GM21528 (cell line): ENCODE data around the gene FH.

Experiments
- ATAC-seq: cut with Tn5 transposase; IDR thresholded peaks from one replicate; pipeline ENCODE4 v1.9.1; 2021; ENCODE audit warnings: mild to moderate bottlenecking, moderate library complexity; ENCODE audit not compliant: unreplicated experiment, low FRiP score

FH gene

DNA sequence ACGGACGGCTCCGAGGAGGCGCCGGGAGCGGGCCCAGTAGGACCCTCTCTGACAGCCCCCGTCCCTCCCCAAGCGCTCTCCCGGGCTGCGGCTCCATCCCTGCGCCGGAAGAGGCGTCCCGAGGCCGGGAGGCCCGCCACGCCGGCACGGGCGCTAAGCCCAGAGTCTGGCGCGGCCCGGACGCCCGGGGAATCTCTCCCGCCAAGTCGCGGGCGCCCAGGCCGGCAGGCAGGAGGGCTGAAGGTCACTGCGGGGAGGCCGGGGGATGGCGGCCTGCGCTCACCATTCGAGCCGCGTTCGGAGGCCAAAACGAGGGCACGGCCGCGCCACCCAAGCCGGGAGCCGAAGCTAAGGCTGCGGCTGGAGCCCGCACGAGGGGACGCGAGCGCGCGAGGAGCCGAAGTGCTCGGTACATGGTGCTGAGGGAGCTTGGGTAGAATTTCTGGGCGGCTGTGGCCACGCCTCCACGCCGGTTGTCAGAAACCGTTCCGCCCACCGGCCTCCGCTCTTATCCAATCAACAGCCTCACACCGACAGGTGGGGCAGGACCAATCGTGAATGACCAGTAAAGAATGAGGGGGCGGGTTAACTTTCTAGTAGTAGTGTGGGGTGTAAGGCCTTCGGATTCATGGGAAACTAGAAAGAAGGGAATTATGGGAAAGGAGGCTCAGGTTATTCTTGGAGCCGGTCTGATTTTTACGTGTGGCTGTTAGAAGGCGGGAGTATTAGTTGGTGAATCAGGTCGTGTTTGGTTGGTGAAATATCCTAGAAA, at the start of gene FH:
Gene FH, minus strand, starts transcription at position 448 of the 772 bp plus-strand sequence. Its CDS starts 33 bp downstream, at position 415.
- ATAC-seq: peak; percentile 98

DNA sequence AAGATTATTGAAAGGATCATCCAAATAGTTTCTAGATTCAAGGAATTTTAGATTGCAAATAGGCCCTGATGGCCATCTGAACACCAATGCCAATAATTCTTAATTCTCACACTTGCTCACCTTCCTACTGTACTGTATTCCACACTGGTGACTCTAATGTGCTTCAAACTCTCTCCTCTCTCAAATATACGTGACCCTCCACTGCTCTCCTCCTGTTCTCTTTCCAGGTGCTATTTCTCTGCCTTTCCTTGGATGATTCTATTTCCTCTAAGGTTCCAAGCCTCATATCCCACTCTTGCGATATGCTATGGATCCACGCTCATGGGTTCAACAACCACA, 41.3 kb upstream of the FH start:
- no peak for ATAC-seq

DNA sequence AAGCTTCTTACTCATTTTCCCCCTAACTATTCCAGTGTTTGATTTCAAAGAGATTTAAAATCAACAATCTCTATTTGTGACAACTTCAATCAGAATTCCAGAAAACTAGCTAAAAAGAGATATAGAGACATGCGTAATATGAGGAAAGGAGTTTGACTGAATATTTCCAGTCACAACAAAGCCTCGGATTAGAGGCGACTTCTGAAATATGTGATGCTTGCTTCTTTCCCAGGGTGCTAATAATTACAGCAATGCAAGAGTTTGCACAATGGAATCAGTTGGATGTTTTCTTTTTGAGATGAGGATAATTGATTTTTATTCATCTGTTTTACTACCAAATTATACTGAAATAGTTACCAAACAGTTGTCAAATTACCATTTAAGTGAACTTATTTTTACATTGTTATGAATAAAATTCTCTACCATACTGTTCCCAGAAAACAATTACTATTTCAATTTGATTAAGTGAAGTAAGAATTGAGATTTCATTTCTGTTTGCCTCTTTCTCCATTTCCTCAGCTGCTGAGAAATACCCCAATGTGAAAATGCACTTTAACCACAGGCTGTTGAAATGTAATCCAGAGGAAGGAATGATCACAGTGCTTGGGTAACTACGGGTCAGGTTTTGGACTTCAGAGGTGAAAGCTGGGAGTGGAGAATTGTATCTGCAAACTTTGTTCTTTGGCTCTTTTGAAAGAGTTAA, 40.7 kb upstream of the FH start:
- ATAC-seq: no peak

DNA sequence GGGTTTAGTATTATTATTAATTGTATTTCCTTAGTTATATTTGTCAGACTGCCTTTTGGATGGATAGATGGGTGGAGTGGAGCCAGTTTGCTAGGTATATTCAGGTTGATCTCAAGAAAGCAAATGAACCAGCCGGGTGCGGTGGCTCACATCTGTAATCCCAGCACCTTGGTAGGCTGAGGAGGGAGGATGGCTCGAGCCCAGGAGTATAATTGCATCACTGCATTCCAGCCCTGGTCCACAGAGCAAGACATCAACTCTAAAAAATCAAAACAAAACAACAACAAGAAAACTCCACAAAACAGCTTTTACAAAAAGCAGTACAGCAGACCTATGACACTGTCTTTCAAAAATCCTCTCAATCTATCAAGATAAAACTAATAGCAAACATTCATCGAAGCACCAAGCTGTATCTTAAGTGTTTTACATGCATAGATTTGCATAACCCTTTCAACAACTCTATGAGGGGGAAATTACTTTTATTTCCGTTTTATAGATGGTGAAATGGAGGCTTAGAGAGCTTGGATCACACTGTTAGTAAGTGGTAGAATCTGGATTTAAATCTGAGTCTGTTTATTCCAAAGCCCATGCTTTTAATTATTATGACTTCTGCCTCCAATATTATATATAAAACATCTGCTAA, 38.1 kb upstream of the FH start:
- no peak for ATAC-seq

DNA sequence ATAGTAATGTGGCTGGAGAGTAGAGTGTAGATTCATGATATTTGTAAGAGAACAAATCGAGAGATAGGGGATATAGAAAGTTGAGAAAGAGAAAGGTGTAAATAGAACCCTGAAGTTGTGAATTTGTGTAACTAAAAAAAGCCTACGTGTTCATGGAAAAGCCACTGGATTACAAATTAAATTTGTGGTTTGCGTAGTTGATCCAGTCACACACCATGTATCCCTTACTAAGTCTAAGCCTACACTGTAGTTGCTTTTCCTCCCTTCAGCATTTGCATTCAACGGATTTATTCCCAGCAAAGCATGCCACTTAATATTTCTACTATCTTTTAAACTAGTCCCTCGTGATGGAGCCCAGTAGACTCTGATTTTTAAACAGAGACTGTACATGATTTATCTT, 37.5 kb upstream of the FH start:
- no peak for ATAC-seq

DNA sequence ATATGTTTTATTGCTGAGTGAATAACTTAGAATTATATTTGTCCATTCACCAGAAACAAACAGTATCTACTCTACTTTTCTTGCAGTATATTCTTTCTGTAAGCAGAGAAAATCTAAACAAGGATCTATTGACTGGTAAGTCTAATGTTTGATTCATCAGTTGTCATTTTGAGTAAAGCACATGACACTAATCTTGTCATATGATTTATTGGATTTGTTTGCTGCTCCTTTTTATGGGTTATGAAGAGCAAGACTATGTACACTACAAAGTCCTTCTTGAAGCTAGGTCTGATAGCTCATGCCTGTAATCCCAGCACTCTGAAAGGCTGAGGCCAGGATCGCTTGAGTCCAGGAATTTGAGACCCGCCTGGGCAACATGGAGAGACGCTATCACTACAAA, 36.0 kb upstream of the FH start:
- ATAC-seq: no peak

DNA sequence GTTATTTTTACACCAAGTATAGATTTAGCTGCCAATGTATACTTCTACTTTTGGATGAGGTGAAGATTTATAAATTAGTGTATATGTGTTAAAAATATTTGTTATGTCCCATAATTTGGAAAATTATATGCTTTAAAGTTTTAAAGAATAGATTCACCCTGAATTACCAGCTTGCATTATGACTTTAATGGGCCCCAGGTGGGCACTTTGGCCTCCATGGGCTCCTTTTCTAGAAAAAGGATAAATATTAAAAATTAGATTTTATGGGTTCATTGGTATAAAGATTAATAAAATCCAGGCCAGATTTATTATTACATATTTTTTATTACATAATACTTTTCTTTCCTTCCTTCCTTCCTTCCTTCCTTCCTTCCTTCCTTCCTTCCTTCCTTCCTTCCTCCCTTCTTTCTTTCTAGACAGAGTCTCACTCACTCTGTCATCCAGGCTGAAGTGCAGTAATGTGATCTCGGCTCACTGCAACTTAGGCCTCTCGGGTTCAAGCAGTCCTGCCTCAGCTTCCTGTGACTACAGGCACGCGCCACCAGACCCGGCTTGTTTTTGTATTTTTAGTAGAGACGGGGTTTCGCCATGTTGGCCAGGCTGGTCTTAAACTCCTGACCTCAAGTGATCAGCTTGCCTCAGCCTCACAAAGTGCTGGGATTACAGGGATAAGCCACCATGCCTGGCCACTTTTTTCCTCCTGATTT, 34.5 kb upstream of the FH start:
- ATAC-seq: no peak

DNA sequence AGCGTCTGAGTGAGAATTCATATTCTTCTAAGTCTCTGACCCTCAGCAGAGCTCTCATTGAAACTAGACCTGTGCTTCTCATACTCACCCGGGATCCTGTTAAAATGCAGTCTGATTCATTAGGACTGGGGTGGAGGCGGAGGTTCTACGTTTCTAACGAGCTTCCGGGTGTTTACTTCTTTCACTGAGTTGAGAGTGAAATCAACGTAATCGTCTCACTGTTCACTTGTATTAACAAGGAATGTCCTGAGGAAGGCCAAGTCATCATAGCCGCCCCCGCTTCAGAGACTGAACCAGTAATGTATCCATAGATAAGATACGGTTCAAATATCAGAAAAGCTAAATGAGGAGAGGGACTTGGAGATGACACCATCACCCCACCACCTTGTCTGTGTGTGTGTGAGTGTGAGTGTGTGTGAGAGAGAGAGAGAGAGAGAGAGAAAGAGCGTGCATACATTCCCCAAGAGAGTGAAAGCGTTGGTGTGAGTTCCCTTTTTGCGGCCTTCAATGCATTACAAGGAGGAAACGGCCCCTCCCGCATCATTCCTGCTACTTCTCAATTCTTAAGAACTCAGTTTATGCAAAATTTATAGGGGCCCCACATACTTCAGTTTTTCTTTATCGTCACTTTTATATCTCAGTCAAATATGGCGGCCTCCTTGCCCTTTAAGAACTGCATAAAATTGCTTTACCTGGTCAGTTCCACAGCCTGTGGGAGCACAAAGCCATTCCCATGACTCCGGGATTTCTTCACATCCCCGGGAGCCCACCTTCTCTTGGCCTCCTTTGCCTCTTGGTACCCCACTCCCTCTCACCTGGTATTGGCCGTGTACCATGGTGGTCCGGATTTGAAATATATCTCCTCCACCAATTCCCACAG, 32.4 kb upstream of the FH start:
- ATAC-seq: peak; percentile 88

DNA sequence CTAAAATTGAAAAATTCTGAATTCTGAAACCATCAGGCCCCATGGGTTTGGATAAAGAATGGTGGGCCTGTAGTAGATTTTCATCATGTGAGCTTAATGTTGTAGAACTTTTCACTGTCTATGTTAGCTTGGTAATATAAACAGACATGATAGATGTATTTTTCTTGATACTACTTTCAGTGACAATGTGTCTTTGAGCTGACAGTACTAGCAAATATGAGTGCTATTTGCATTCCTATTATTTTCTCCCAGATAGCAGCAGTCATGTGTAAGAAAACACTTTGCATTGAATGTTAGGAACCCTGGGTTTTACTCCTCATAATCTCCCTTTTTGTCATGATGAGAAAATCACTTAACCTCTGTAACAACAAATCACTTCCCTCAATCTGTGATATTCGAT, 30.8 kb upstream of the FH start:
- ATAC-seq: no peak

DNA sequence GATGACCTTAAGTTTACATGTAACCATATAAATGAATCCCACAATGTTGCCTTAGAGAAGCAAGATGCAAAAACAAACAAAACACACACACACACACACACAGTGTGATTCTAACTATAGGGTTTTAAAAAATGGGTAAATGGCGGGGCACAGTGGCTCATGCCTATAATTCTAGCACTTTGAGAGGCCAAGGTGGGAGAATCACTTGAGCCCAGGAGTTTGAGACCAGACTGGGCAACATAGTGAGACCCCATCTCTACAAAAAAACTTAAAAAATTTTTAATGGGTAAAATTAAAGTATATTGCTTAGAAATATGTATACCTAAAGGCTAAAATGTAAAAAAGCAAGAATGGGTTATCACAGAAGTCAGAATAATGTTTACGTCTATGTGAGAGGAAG, 28.5 kb upstream of the FH start:
- no peak for ATAC-seq

DNA sequence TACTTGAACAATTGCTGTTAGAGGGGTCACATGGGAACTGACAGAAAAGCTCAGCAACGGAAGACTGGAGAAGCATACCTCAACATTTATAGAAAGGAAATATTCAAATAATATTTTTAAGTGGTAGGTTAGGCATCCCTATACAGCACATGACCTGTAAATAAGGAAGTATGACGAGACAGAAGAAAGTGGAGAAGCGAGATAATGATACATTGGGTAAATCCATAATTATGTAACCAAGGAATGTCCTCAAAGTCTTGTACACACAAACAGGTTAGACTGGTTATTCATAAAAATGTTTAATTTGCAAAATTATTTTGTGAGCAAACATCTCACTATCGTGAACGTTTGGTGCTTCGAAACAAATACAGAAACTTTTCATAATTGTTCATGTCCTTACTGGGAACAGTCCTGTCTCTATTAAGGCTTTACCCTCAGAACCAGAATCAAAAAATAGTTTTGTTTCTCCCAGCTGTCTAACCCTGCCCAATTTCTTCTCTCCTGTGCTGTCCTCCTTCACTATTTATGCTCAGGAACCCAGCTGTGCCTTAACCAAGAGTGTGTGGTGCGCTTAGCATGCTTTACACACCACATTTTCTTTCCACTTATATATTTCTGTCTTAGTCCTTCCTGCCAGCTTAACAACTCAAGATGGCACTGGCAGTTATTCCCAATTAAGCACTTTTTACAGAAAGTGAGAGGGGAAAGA, 22.8 kb upstream of the FH start:
- no peak for ATAC-seq

DNA sequence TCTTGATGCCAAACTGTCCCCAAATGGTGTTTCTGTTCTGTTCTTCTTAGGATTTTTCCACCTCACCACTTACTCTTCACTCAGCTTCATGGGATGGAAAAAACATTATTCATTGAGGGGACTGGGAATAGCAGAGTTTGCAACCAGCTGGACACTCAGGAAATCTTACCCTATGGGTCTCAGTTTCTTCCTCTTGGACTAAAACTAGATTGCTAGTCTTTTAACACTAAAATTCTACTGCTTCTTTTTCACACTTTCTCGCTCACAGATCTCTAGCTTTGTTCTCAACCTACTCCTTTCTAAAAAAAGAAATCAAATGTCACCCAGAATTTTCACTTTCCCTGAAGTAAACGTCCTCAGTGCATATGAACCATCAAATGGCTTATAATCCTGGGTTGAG, 17.4 kb upstream of the FH start:
- ATAC-seq: no peak

DNA sequence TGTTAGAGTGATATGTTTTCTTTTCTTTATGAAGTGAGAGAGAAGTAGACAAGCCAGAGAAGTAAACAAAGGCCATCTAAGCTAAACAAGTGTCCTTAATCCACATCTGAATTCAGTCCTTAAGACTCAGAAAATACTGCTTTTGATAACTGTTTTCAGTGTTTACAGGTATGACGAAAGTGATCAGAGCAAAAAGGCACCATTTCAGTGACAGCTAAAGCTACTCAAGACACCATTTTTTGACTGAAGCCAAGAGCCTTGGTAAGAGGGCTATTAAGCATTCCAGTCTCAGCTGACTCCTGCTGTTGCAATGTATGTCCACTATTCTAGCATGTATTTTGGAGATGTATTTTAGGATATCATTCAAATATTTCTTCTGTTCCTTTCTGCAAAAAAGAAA, 16.7 kb upstream of the FH start:
- no peak for ATAC-seq

DNA sequence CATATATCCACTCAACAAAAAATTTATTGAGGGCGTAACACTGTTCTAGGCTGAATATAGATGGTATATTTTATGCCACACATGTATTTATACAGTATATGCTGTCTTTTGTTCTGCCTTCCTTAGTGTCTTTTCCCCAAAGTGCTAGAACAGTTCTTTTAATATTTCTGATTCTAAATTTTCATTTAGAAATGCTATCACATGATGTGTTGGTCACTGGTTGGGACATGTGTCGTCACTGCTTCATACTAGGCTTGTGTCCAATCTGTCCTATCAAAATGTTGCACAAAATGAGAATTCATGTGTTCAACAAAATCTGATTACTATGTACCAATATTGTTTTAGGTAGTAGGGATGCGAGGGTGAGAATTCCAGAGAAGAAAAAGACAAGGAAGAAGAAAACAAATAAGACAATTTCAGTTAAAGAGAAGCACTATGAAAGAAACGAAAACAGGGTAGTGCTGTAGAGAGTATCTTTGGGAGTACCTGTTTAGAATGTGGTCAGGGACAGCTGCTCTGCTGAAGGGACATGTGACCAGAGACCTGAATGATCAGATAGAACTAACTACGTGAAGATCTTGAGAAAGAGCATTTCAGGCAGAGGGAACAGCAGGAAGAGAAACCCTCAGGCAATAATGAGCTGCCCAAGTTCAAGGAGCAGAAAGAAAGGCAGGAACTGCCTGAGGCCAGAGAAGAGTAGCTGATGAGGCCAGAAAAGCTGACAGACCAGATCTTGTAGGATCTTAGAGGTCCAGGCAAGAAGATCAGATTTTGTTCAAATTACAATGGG, 14.0 kb upstream of the FH start:
- ATAC-seq: peak; percentile 42

DNA sequence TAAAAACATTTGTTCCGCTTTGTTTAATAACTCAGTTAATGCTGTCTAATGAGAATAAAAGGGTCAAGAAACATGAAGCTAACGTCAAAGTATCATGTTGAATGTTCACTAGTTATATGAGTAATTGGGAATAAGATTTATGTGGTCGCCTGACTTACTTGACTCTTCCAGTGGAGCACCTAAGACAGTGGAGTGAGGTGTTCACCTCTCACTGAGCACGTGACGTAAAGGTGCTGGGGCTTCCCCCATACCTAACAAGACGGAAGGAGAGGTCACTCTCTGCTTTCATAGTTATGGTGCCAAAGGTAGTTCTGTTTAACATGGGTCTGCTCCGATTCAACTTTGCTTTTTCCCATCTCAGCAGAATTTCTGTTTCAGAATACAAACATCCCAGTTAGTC, 13.3 kb upstream of the FH start:
- ATAC-seq: peak; percentile 64

DNA sequence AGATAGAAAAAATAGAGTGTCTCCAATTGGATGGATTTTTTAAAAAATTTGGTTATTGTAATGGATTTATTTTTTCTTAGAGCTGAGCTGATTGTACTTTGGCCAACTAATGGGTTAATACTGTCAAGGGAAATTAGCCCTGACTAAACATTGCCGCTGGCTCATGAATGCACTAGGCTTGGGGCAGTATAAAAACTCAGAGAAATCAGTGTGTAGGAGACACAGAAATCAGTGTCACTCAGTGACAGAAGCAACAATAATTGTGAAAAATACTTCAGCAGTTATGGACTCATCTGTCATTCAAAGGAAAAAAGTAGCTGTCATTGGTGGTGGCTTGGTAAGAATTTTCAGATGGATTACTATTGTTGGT, 12.6 kb upstream of the FH start, which contains the start of gene KMO:
Gene KMO, plus strand, starts transcription at position 217 of the 370 bp plus-strand sequence. Its CDS starts 67 bp downstream, at position 284.
- ATAC-seq: peak; percentile 34

DNA sequence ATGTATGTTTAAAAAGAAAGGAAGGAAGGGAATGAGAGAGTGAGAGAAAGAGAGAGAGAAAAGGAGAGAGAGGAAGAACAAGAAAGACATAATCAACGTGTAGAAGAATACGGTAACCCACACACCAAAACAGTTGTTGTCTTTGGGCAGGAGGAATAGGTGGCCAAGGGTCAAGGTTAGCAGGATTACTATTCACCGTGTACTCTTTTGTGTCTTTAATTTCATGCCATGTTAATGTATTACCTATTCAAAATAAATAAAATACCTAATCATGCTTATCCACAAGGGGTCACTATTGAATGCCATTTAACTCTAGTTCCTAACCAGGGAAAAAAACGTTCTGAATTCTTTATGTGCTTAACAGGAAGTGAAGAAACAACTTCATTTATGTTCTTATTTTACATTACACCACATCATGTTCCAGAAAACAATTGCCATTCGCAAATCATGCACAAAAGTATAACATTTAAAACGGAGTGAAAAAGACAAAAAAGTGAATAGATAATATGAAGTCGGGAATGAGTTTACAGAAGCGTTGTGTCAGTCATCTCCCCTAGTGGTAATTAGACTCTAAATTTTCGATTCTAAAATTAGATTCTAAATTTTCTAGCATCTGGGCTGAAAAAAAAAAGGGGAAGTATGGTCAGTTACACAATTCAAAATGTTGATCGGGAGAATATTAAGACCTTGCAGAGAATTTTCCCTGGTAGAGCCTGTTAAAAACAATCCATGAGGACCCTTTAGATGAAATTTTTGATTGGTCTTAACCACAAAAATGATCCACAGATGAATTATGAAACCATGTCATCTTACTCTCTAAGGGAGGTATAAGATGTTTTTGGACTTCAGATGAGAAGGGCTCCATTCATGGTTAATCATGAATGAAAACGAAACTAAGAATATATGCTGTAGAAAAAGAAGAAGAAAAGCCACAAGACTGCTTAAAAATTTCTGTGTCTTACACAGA, 11.9 kb upstream of the FH start:
- ATAC-seq: peak; percentile 69

DNA sequence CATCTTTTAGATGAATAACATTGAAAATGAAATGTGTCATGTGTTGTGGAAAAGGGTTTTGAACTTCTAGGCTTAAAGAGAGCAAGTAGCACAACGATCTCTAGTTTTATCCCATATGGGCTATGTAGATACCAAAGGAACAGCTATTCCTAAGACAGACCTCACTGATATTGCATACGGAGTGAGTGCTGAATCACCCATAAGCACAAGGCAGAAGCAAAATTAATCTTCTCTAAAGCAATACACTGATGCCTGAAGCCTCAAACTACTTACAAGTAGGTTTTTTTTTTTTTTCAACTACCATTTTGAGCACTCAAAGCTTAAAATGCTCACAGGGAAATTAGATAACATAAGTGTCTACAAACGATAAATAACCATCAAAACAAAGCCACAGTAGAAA, 7.6 kb upstream of the FH start:
- ATAC-seq: no peak
